CD14-positive monocyte (primary cell): ENCODE results near the gene ARHGAP9. TPM values are rescaled to one million over a fixed set of nuclear protein-coding genes. Genes with fewer than 3 reads are reported as not detected.
"Not testable (repeated sequence)": the region's sequence is repeated elsewhere in the genome, so short reads cannot be mapped to it uniquely, and the experiment has no call there.

Experiments used
- DNase-seq, 3 donors: peaks; one replicate each; pipeline ENCODE4 v3.0.0-alpha.2; 2011 to 2022
- H2AFZ ChIP-seq: 2 replicates; pipeline ENCODE4 v1.6.0; 2012; ENCODE audit warnings: mild to moderate bottlenecking, low read depth, low read length, inconsistent platforms; ENCODE audit not compliant: insufficient read depth, poor library complexity, severe bottlenecking
- H3K27ac ChIP-seq, 2 donors: 1 replicate in 1 of 2; 2 replicates in 1 of 2; pipeline ENCODE4 v1.5.1; 2012 to 2013; ENCODE audit warnings: low read length in 2 of 2, control low read depth in 1 of 2, inconsistent platforms in 1 of 2, low read depth in 1 of 2, mild to moderate bottlenecking in 1 of 2
- H3K27me3 ChIP-seq, 2 donors: one replicate each; pipeline versions ENCODE4 v1.6.0 to v1.6.1; 2011 to 2013; ENCODE audit warnings: low read length in 2 of 2; ENCODE audit not compliant: control insufficient read depth in 2 of 2, insufficient read depth in 2 of 2
- H3K36me3 ChIP-seq, 2 donors: replicated peaks in 1 of 2; 1 replicate in 1 of 2; 2 replicates in 1 of 2; pipeline versions ENCODE4 v1.5.1 to v1.6.1; 2012 to 2013; ENCODE audit warnings: low read length in 2 of 2, control low read depth in 1 of 2, inconsistent platforms in 1 of 2, mild to moderate bottlenecking in 1 of 2; ENCODE audit not compliant: insufficient read depth in 2 of 2, control insufficient read depth in 1 of 2
- H3K4me1 ChIP-seq, 2 donors: 1 replicate in 1 of 2; 2 replicates in 1 of 2; pipeline versions ENCODE4 v1.5.1 to v1.6.1; 2012 to 2013; ENCODE audit warnings: low read length in 2 of 2, control low read depth in 1 of 2, inconsistent platforms in 1 of 2, mild to moderate bottlenecking in 1 of 2, moderate library complexity in 1 of 2; ENCODE audit not compliant: insufficient read depth in 2 of 2, control insufficient read depth in 1 of 2
- H3K4me2 ChIP-seq: replicated peaks from 2 replicates; pipeline ENCODE3; 2012; ENCODE audit warnings: low read length, moderate library complexity, mild to moderate bottlenecking; ENCODE audit not compliant: poor library complexity, severe bottlenecking; ENCODE audit errors: extremely low read depth
- H3K4me3 ChIP-seq, 3 experiments: fragments of 200-600 bp in 1 of 3; sonication (generic) in 1 of 3; replicated peaks in 1 of 3; 1 replicate in 2 of 3; 2 replicates in 1 of 3; pipeline ENCODE4 v1.5.1; 2011 to 2013; ENCODE audit warnings: low read length in 3 of 3, mild to moderate bottlenecking in 3 of 3, control low read depth in 2 of 3, low read depth in 2 of 3, inconsistent platforms in 1 of 3, moderate library complexity in 1 of 3
- H3K79me2 ChIP-seq: 2 replicates; pipeline ENCODE4 v1.6.0; 2012; ENCODE audit warnings: mild to moderate bottlenecking, control low read depth, inconsistent platforms, low read length, moderate library complexity; ENCODE audit not compliant: insufficient read depth
- H3K9ac ChIP-seq: 2 replicates; pipeline ENCODE4 v1.6.0; 2017; ENCODE audit warnings: low read length, mild to moderate bottlenecking; ENCODE audit not compliant: insufficient read depth, poor library complexity, severe bottlenecking
- H3K9me3 ChIP-seq, 2 donors: replicated peaks in 1 of 2; 1 replicate in 1 of 2; 2 replicates in 1 of 2; pipeline versions ENCODE4 v1.5.1 to v1.6.1; 2012 to 2013; ENCODE audit warnings: low read length in 2 of 2, control low read depth in 1 of 2; ENCODE audit not compliant: control insufficient read depth in 1 of 2, insufficient read depth in 1 of 2
- H4K20me1 ChIP-seq: 2 replicates; pipeline ENCODE4 v1.6.0; 2012; ENCODE audit warnings: mild to moderate bottlenecking, low read length, control low read depth, moderate library complexity; ENCODE audit not compliant: insufficient read depth
- H3K27ac Mint-ChIP-seq, 7 donors: one replicate each; pipeline ENCODE4 v1.8.0; 2020; ENCODE audit warnings: mild to moderate bottlenecking in 7 of 7, mixed read lengths in 7 of 7, moderate library complexity in 6 of 7, inconsistent platforms in 2 of 7
- H3K27me3 Mint-ChIP-seq, 3 donors: one replicate each; pipeline ENCODE4 v1.8.0; 2021 to 2022; ENCODE audit warnings: low read depth in 3 of 3, mild to moderate bottlenecking in 3 of 3, mixed read lengths in 3 of 3, moderate library complexity in 3 of 3, inconsistent platforms in 1 of 3
- H3K36me3 Mint-ChIP-seq, 2 donors: one replicate each; pipeline ENCODE4 v1.8.0; 2020; ENCODE audit warnings: mixed read lengths in 2 of 2, inconsistent platforms in 1 of 2, mild to moderate bottlenecking in 1 of 2
- H3K4me1 Mint-ChIP-seq: one replicate; pipeline ENCODE4 v1.8.0; 2020; ENCODE audit warnings: mild to moderate bottlenecking, mixed read lengths
- H3K4me3 Mint-ChIP-seq, 2 donors: one replicate each; pipeline ENCODE4 v1.8.0; 2020; ENCODE audit warnings: mild to moderate bottlenecking in 2 of 2, mixed read lengths in 2 of 2, moderate library complexity in 1 of 2
- H3K9me3 Mint-ChIP-seq, 7 donors: one replicate each; pipeline ENCODE4 v1.8.0; 2020 to 2022; ENCODE audit warnings: mixed read lengths in 7 of 7, mild to moderate bottlenecking in 6 of 7, moderate library complexity in 6 of 7, inconsistent platforms in 2 of 7
- CTCF ChIP-seq: fragments of 200-600 bp; IDR thresholded peaks from one replicate; pipeline ENCODE4 v1.8.0; 2022; ENCODE audit warnings: antibody characterized with exemption, mild to moderate bottlenecking
- WGBS: methylation state at CpG from one replicate; pipeline ENCODE4 v1.1.5; 2013; ENCODE audit warnings: missing lambda C conversion rate; ENCODE audit not compliant: insufficient coverage; 5-methylcytosine and 5-hydroxymethylcytosine counted together
- intact Hi-C, 2 donors: fragments of 100-400 bp; cut with micrococcal nuclease; formaldehyde crosslinking; loops; one replicate each; pipeline versions ENCODE4 v1.15.0 to v1.15.1; 2023
- polyA plus RNA-seq, 3 donors: library from polyadenylated mRNA; depleted of rRNA in 1 of 3; unstranded in 2 of 3; stranded (reverse) in 1 of 3; fragments of 300-500 nt in 2 of 3; fragments of >200 nt in 1 of 3; fragmentation: Illumina TruSeq in 2 of 3; gene quantifications; 1 replicate in 2 of 3; 2 replicates in 1 of 3; pipeline ENCODE4 v1.2.3, GENCODE V29; 2012 to 2021

ARHGAP9 gene
- polyA plus RNA-seq, 3 donors = 211 to 581 (median 213) TPM

GRCh38 chr12:57497223-57498131 lies 17.8 kb upstream of the ARHGAP9 start:
- intact Hi-C loops = no loop called here
- Histone ChIP-seq H3K27me3 (no peaks in the 10 kb centered on the region), H4K20me1 (peaks cover 16% of the 10 kb centered on the region), H3K9ac (no peak overlapping the region), H3K27ac (peak overlapping the region in 1 of 2 donors; percentile 36), H3K36me3 (peaks cover 52 to 72% of the 10 kb centered on the region in 2 donors), H3K4me1 (no peaks in the 10 kb centered on the region), H3K4me3 (no peak overlapping the region), H3K4me2 (no peak overlapping the region), H2AFZ (no peak overlapping the region), H3K9me3 (no peaks in the 10 kb centered on the region), H3K79me2 (no peaks in the 10 kb centered on the region)
- peaks cover 0 to 2% (median 0%) of the 10 kb centered on the region in 3 donors for H3K27me3 Mint-ChIP-seq
- no peaks in the 10 kb centered on the region for H3K4me1 Mint-ChIP-seq
- no peak overlapping the region for H3K4me3 Mint-ChIP-seq
- WGBS = 93% methylated on average over 11 of the region's 12 CpGs
- peaks cover 64 to 90% of the 10 kb centered on the region in 2 donors for H3K36me3 Mint-ChIP-seq
- peak overlapping the region in 5 of 7 donors; percentile 5 to 78 (median 65) for H3K27ac Mint-ChIP-seq
- peaks cover 0 to 3% (median 0%) of the 10 kb centered on the region in 7 donors for H3K9me3 Mint-ChIP-seq
- DNase-seq = no peak
- no peak for TF ChIP-seq CTCF

- Mint-ChIP-seq H3K27me3 (peaks cover 0 to 2% (median 0%) of the 10 kb centered on the region in 3 donors), H3K4me3 (no peak overlapping the region), H3K36me3 (peaks cover 64 to 90% of the 10 kb centered on the region in 2 donors), H3K4me1 (no peaks in the 10 kb centered on the region), H3K9me3 (peaks cover 0 to 3% (median 0%) of the 10 kb centered on the region in 7 donors), H3K27ac (no peak overlapping the region)
- Histone ChIP-seq H3K9ac (no peak overlapping the region), H2AFZ (no peak overlapping the region), H3K4me3 (no peak overlapping the region), H4K20me1 (peaks cover 17% of the 10 kb centered on the region), H3K4me1 (no peaks in the 10 kb centered on the region), H3K4me2 (no peak overlapping the region), H3K36me3 (peaks cover 50 to 70% of the 10 kb centered on the region in 2 donors), H3K27me3 (no peaks in the 10 kb centered on the region), H3K27ac (no peak overlapping the region), H3K9me3 (no peaks in the 10 kb centered on the region), H3K79me2 (no peaks in the 10 kb centered on the region)
- no peak for TF ChIP-seq CTCF
- intact Hi-C loops = no loop called here
- no peak for DNase-seq
Measured at GRCh38 chr12:57496822-57497221, 17.2 kb upstream of the ARHGAP9 start.

GRCh38 chr12:57495051-57495701 lies 15.5 kb upstream of the ARHGAP9 start:
- H3K27me3 ChIP-seq, H2AFZ ChIP-seq, H3K27me3 Mint-ChIP-seq, H3K9me3 Mint-ChIP-seq, H3K79me2 ChIP-seq, H3K4me3 Mint-ChIP-seq, H3K4me1 ChIP-seq, H3K4me2 ChIP-seq, DNase-seq, H3K9me3 ChIP-seq, H3K27ac Mint-ChIP-seq, intact Hi-C loops, H3K4me3 ChIP-seq, H3K4me1 Mint-ChIP-seq, H3K27ac ChIP-seq, H3K9ac ChIP-seq: not testable (repeated sequence)
- WGBS = 95% methylated on average over 29 of the region's 48 CpGs
- peaks cover 64 to 91% of the 10 kb centered on the region in 2 donors for H3K36me3 Mint-ChIP-seq
- Histone ChIP-seq H3K36me3 (peaks cover 51 to 70% of the 10 kb centered on the region in 2 donors), H4K20me1 (peaks cover 17% of the 10 kb centered on the region)
